ENCODE measurements around the gene POU2F3. TPM values are rescaled to one million over a fixed set of nuclear protein-coding genes. Genes with fewer than 3 reads are reported as not detected.
"Not testable (repeated sequence)": the region's sequence is repeated elsewhere in the genome, so short reads cannot be mapped to it uniquely, and the experiment has no call there.

The POU2F3 gene
- total RNA-seq, 2 donors from 2014 or later = not detected

DNA sequence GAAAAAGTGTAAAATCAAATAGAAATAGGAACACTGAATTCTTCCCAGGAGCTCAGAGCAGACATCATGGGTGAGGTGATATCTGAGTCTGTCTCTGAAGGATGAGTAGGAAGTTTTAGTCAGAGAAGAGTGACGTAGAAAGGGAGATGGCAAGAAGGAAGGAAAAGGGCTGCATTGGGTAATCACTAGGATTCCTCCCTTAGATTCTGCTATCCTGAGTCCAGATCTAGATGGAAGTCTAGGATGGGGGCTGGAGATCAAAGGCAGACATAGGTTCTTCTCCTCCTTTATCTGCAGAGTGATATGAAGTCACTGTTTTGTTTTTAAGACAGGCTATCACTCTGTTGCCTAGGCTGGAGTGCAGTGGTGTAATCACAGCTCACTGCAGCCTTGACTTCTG is 30.4 kb downstream of the POU2F3 start:
- no peak for ATAC-seq
- DNase-seq = no peak
- intact Hi-C loops (cut with DNase I) = no loop called here

DNA sequence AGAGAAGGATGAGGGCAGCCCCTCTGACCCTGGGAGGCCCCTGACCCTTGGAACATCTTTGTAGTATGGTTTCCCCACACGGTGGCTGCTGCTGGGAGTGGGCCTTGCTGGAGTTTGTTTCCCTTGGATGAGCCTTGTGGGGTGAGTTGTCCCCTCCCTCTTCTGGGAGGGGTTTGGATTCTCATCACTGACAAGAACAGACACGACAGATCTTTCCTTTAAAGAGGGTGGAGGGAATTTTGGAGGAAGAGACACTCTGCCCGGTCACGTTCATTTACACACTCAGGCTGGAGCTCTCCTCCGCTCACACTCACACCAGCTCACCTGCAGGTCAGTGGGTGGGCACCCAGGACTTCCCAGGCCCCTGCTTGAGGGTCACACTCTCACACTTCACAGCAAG is 31.7 kb downstream of the POU2F3 start:
- DNase-seq = no peak
- no peak for ATAC-seq
- intact Hi-C loops (cut with DNase I) = no loop called here

DNA sequence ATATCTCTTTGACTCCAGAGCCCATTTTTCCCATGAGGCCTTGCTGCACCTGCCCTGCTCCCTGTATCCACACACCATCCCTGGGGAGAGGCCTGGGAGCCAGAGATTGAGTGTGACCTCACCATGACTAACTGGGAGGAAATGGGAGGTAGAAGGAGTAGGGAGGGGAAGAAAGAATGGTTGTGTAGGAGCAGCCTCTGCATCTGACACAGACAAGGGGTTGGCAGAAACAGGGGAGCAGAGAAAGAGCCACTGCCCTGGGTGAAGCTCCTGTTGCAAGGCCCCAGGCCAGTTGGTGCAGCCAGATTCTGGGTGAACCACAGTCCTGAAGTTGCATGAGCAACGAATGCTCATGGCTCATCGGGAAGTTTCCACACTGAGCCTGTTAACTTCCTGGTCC is 32.4 kb downstream of the POU2F3 start:
- ATAC-seq (peak in 1 of 2 donors; percentile 83), DNase-seq (no peak)
- intact Hi-C loops (cut with DNase I) = no loop called here

DNA sequence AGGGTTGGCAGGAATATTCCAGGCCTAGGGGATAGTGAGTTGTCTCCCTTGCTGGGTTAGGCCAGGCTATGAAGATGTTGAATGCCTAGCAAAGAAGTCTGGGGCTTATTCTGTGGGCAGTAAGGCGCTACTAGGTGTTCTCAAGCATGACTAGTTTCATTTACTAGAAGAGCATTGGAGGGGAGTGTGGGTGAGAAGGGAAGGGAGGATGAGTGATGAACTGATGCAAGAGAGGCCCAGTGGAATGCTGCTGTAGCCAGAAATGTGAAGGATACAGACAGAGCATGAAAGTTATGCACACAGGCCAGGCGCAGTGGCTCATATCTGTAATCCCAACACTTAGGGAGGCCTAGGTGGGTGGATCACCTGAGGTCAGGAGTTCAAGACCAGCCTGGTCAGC is 33.5 kb downstream of the POU2F3 start:
- ATAC-seq (peak in 1 of 2 donors; percentile 29), DNase-seq (no peak)

DNA sequence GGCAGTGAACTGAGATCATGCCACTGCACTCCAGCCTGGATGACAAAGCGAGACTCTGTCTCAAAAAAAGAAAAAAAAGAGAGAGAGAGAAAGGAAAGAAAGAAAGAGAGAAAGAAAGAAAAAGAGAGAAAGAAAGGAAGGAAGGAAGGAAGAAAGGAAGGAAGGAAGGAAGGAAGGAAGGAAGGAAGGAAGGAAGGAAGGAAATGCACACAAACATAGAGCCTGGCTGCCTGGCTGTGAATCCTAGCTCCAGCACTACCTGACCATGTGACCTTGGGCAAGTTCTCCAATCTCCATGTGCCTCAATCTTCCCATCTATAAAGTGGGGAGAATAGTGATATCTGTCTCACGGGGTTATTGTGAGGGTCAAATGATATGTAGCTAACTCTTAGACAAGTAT is 34.0 kb downstream of the POU2F3 start:
- ATAC-seq; DNase-seq; intact Hi-C loops (cut with DNase I): not testable (repeated sequence)

More for the DNA sequence above, 33.5 kb downstream of the POU2F3 start:
- intact Hi-C loops (cut with DNase I) = no loop called here

DNA sequence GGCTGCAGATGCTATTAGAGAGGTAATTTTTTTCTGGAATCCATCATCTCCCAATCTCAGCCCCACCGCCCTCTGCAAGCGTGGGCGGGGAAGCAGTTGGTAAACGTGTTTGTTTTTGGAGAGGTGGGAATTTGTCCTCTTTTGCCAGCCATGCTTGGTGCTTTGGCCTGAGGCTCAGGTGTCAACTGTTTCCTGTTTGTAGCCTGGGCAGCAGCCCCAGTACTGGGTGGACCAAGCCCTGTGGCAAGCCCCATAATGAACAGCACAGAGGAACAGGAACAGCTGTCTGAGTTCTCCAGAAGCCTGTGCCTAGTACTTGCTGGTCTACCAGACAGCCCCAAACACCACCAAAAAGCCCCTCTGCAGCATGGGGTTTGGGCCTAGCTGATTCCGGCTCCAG is 39.6 kb downstream of the POU2F3 start:
- intact Hi-C loops (cut with DNase I) = no loop called here
- ATAC-seq = no peak
- no peak for DNase-seq

DNA sequence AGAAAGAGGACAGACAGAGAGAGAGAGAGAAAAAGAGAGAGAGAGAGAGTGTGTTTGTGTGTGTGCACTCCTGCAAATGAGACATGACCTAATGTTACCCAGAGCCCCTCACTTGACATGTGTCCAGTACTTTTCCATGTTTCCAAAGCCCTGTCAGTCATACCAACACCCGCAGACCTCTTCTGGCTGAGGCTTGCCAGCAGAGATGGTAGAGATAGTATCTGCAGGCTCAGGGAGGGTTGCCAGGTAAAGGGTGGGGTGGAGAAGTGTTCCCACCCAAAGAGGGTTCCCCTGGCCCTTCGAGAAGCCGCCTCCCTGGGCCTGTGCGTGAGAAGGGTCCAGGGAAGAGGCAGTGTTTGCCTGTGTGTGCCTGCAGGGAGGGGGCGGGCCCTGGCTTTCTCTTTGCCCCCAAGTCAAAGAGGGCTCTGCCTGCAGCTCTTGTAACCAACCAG is 40.7 kb downstream of the POU2F3 start:
- ATAC-seq = peak; percentile 75 to 76
- no peak for DNase-seq
- intact Hi-C loops (cut with DNase I) = no loop called here

DNA sequence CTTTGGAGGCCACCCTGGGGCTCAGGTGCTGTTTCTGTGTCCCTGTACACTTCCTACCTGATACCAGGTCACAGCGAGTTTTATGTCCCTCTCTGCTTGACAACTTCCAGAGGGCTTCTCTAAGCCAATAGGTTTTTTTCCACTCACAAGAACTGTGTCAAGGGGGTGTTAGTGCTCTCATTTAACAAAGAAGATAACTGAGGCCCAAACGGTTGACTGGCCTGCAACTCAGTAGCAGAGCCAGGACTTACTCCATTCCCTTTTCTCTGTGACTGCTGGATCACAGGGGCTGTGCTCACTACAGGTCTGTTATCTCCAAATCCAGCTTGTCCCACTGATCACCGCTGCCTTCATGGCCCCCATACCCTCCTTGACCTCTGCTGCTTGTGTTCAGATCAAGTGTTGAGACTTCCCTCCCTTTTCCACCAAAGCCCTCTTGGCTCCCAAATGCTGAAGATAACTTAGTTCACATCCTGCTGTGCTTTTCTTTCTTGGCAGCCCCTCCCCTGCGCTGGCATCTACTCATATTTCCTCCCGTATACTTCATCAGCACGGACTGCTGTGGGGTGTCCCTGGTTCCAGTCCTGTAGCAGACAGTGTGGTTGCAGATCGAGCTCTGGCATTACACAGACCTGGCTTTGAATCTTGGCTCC is 41.3 kb downstream of the POU2F3 start:
- ATAC-seq = peak; percentile 58 to 70
- peak; percentile 45 for DNase-seq
- intact Hi-C loops (cut with DNase I) = no loop called here

DNA sequence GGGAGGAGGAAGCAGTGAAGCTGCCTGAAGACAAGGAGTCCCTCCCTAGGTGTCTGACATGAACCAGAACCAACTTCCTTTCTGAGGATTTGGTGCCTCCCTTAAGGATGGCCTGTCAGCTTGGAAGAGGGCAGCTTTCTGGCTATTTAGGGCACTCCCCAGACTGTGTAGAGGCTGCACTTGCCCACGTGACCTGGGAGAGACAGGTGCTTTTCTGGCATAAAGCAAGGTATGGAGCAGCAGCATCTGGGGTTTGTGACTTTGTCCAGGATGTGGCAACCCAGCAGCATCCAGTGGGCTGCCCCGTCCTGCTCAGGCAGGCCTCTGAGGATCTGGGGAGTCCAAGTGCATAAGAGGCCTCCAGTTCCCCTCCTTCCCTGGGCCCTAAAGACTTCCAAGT is 43.2 kb downstream of the POU2F3 start:
- intact Hi-C loops (cut with DNase I) = no loop called here
- ATAC-seq (no peak), DNase-seq (no peak)

DNA sequence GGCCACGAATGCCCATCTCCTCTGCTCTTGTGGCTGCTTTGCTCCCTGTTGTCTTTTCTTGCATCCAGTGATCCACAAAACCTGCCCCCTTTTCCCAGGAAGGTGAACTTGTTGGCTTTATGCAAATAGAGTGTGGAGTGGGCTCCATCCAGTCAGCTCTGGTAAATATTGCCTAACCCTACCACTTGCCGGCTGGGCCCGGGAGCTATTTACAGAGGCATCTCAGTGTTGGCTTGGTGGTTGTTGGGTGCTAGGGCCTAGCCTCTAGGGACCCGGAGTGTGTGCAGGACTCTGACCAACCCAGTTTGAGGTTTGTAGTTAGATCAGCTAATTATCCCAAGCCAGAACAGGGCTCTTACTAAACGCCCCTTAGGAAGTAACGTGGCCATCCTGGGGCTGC is 44.3 kb downstream of the POU2F3 start:
- intact Hi-C loops (cut with DNase I) = no loop called here
- ATAC-seq = no peak
- DNase-seq = no peak

DNA sequence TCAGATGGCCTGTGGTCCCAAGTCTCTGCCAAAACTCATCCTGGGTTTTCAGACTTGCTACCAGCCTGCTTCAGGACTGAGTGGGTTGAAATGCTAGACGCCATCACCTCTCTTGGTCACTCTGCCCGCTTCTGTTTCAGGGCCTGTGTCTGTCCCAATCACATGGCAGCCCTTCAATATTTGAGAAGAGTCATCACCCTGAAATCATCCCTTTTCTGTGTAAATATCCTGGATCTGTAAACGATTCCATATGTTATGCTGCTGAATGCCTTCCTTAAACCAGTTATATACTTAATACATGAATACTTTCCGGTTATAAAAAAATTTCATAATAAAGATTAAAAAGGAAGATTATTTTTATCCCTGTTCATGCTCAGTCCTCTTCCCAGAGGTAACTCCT is 45.3 kb downstream of the POU2F3 start:
- intact Hi-C loops (cut with DNase I) = no loop called here
- DNase-seq (no peak), ATAC-seq (no peak)

DNA sequence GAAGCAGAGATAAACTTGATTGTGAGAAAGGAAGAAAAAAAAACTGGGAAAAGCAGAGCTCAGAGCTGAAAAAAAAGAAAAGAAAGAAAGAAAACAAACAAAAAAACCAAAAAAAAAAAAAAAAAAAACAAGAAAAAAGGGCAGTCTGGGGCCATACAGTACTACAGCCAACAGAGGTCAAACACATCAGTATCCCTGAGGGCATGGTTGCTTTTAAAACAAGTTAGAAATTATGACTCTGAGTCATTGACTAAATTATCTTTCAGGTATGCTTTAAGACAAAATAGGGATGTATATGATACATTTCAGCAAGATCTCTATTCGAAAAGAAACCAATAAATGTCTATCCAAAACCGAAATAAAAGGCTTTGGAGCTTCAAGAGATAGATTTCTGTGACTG is 48.1 kb downstream of the POU2F3 start:
- ATAC-seq = no peak
- intact Hi-C loops (cut with DNase I) = no loop called here
- DNase-seq = no peak

DNA sequence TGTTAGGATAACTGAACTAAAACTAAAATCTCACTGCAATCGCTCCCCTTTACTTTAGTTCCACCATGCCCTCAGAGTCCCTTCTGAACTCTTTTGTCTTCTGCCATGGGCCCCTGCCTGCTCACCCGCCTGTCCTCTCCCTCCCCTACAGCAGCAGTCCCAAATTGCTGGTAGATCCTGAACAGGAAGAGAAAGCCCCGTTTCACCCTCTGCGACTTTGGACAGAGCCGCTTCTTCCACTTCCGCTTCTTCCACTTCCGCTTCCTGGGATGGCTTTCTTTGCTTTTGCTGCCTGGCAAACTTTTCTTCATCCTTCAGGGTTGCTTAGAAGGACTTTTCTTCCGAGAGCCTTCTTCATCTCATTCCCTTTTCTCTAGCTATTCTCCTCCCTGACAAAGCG is 49.5 kb downstream of the POU2F3 start:
- ATAC-seq (no peak), DNase-seq (no peak)
- intact Hi-C loops (cut with DNase I) = no loop called here

DNA sequence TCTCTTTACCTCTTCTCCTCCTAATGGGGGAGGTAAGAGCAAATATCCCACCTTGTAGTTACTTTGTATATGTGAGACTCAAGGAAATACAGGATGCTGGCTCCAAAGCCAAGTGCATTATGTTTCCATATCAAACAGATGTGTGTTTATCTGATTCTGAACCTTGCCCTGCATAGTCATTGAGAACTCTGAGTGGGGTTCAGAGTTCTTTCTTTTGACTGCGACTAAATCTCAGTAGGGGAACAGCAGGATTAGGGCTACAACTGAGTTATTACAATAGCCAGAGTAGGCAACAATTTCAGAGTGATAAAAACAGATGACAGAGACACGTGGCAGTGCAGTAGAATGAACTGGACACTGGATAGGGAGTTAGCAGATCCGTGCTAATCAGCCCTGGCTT is 51.0 kb downstream of the POU2F3 start:
- DNase-seq (no peak), ATAC-seq (no peak)
- intact Hi-C loops (cut with DNase I) = no loop called here

DNA sequence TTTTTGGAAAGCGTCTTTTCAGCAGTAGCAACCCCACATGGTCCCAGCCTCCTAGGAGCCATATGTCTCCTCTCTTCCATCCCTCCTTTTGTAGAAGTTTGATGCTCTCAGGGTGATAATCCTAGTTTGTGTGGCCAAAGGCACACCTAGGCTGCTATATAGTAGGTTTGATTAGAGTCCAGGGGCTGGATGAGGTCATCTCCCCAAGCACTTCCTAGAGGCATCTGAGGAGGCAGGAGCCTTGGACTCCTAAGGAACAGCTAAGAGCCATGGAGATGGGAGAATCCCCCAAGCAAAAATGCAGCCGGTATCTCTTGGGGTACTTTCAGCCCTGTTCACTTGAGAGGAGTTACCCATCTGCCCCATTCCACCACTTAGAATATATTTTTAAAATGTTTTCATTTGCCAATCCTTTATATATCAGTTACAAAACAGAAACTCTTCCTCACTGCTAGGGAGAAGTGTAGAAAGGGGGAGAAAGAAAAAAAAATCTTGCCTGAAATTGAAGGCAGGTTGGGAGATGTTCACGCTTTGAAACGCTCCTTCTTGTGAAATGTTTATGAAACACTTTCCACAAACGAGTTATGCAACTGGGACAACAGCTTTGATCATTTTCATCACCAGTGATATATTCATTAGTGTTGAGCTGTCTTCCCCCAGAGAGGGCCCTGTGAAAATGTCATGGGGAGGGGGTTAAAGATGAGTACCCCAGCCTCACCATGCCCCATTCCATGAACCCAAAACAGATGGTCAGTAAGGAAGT is 53.3 kb downstream of the POU2F3 start:
- no peak for ATAC-seq
- no peak for DNase-seq
- intact Hi-C loops (cut with DNase I) = no loop called here

DNA sequence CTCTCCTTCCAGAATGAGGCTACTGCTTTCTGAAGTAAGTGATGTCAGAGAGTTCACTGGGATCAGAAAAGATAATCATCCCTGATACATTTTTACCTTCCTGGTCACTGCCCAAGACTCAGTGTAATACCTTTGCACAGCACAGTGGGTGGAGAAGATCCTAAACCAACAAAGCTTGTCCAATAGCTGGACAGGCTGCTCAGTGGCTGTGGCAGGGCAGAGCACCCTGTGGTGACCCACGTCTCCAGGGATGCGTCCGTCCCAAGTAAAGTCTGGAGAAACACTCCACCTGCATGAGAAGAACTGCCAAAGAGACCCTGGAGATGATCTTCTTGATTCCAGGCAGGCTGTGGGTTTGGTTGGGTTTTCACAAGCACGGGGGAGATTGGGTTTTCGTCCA is 54.2 kb downstream of the POU2F3 start:
- DNase-seq (no peak), ATAC-seq (no peak)
- intact Hi-C loops (cut with DNase I) = no loop called here

DNA sequence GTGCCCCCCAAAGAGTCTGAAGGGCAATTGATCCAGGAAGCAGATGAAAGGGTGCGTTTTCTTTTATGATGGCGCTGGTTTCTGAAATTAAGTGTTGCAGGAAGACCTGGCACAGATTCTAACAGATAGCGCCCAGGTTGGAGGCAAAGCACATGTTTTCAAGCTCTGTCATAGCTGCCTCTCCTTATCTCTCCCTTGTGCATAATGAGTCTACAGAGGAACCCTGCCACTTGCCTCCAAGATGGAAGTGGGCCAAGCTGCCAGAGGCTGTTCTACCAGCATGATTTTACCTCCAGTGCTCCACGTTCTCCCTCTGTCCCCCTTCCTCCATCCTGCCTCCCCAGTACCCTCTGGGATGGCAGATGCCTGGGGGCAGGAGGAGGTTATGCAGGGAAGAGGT is 55.2 kb downstream of the POU2F3 start:
- intact Hi-C loops (cut with DNase I) = no loop called here
- DNase-seq (peak; percentile 35), ATAC-seq (peak; percentile 39 to 75)

DNA sequence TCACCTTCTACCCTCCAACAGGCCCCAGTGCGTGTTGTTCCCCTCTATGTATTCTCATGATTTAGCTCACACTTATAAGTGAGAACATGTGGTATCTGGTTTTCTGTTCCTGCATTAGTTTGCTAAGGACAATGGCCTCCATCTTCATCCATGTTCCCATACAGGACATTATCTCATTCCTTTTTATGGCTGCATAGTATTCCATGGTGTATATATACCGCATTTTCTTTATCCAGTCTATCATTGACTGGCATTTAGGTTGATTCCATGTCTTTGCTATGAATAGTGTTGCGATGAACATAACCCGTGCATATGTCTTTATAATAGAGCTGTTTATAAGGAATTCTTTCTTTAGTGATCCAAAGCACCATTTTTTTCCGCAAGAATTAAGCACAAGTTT is 56.6 kb downstream of the POU2F3 start:
- intact Hi-C loops (cut with DNase I) = no loop called here
- DNase-seq = no peak
- ATAC-seq = no peak

DNA sequence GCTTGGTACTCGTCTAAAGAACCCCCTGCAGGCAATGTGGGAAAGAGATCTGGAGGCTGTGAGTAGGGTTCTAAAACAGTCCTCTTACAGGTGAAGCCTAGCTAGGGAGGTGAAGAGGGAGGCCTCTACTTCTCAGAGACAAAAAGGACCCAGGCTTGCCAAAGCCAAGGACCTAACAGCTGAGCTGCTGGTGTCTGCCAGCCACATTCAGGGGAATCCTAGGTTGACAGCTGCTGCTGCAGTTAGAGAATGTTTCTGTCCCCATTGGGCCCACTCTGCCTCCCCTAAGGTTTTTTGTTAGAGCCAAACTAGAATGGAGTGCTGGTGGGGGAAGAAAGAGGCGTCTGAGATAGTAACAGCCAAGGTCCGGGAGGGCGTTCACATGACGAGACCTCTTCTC is 58.5 kb downstream of the POU2F3 start:
- no peak for ATAC-seq
- DNase-seq = no peak
- intact Hi-C loops (cut with DNase I) = no loop called here

DNA sequence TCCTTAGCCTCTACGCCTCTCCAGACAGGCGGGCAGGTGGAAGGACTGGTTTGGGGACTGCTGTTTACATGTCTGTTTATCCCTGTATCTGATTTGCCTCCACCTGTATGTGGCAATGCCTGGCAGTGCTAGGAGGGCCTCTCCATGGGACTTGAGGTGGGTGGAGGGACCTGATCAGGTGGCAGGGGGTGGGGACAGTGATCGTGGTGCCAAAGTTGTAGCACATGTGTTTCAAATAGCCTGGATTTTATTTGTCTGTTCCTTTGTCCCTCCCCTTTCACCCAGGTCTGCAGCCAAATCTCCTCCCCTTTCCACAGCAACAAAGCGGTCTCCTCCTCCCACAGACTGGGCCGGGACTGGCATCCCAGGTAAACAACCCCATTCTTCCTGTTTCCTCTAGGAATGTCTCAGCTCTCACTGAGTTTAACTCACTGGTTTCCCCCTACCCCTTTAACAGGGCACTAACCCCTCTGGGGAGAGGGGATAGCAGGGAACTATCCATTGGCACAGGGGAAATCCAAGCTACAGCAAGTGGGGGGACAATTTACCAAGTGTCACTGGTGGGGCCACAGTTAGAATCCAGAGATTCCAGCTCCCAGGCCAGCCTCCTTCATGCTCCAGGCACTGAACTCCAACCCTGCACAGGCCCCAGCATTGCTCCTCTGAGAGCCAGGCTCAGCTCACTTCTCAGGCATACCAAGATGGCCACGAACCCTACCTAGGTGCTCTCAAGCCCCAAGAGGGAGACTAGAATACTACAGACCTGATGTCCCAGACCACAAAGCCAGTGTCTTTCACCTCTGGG is 62.3 kb downstream of the POU2F3 start:
- DNase-seq (no peak), ATAC-seq (no peak)
- intact Hi-C loops (cut with DNase I) = loop anchor here in 1 of 2 donors (1.0 to 2.0 kb wide), 2 partner anchors 67 to 131 kb away; no protein-coding TSS in a partner anchor
